ENCODE results near the gene HAUS8. TPM values are rescaled to one million over a fixed set of nuclear protein-coding genes. Genes with fewer than 3 reads are reported as not detected.

The HAUS8 gene
- total and polyA plus RNA-seq, 9 of the 15 experiments (the other 6 are each of a cell fraction or from before 2014, with no cell fraction given), result 20.5 to 53.2 (median 36.0) TPM

- TF ChIP-seq, protein P1, sequence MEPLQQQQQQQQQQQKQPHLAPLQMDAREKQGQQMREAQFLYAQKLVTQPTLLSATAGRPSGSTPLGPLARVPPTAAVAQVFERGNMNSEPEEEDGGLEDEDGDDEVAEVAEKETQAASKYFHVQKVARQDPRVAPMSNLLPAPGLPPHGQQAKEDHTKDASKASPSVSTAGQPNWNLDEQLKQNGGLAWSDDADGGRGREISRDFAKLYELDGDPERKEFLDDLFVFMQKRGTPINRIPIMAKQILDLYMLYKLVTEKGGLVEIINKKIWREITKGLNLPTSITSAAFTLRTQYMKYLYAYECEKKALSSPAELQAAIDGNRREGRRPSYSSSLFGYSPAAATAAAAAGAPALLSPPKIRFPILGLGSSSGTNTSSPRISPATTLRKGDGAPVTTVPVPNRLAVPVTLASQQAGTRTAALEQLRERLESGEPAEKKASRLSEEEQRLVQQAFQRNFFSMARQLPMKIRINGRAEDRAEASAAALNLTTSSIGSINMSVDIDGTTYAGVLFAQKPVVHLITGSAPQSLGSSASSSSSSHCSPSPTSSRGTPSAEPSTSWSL (CRISPR knock-in tag; IDR thresholded peaks at IDR 0.05; ENCODE audit: borderline replicate concordance), result no peak
- TF ChIP-seq TGIF2 (CRISPR knock-in tag; IDR thresholded peaks at IDR 0.05) (no peak), ZNF311 (CRISPR knock-in tag; IDR thresholded peaks at IDR 0.05) (no peak), HNRNPLL (IDR thresholded peaks at IDR 0.05; ENCODE audit: low read depth, low read length, poor library complexity, severe bottlenecking) (no peak), RAD21 (CRISPR knock-in tag; conservative IDR thresholded peaks at IDR 0.05 in 1 of 2, IDR thresholded peaks at IDR 0.05 in 1 of 2) (peak; percentile 21 to 44; a peak in 2 of 4 replicates), NCOA4 (IDR thresholded peaks at IDR 0.05; ENCODE audit: partially characterized antibody) (no peak), SLC30A9 (CRISPR knock-in tag; IDR thresholded peaks at IDR 0.05) (no peak), TSC22D4 (tag; IDR thresholded peaks at IDR 0.05) (no peak), ZNF583 (CRISPR knock-in tag; IDR thresholded peaks at IDR 0.05) (no peak), EGR1 (conservative IDR thresholded peaks at IDR 0.05) (no peak), ZNF384 (IDR thresholded peaks at IDR 0.05; ENCODE audit: low read depth, low read length) (peak; percentile 46; the same call in 1 of the 2 replicates), SRSF9 (IDR thresholded peaks at IDR 0.05; ENCODE audit: borderline replicate concordance, low read depth, low read length) (no peak), ESRRA (IDR thresholded peaks at IDR 0.05; ENCODE audit: borderline replicate concordance, low read depth) (no peak), SMC3 (conservative IDR thresholded peaks at IDR 0.05; ENCODE audit: insufficient read depth, low read depth, low read length) (peak; percentile 44; the same call in 1 of the 2 replicates), ELF2 (CRISPR knock-in tag; IDR thresholded peaks at IDR 0.05) (no peak), MXD1 (CRISPR knock-in tag; IDR thresholded peaks at IDR 0.05; ENCODE audit: borderline replicate concordance, poor library complexity, severe bottlenecking) (no peak), CBFB (CRISPR knock-in tag; IDR thresholded peaks at IDR 0.05) (no peak), ATF1 (CRISPR knock-in tag; IDR thresholded peaks at IDR 0.05) (no peak), ATF1 (tag; IDR thresholded peaks at IDR 0.05) (no peak), ZNF584 (CRISPR knock-in tag; IDR thresholded peaks at IDR 0.05; ENCODE audit: low read depth) (no peak), HDAC8 (tag; IDR thresholded peaks at IDR 0.05) (no peak), IFI16 (CRISPR knock-in tag; IDR thresholded peaks at IDR 0.05) (no peak)
- TF ChIP-seq, protein P2, sequence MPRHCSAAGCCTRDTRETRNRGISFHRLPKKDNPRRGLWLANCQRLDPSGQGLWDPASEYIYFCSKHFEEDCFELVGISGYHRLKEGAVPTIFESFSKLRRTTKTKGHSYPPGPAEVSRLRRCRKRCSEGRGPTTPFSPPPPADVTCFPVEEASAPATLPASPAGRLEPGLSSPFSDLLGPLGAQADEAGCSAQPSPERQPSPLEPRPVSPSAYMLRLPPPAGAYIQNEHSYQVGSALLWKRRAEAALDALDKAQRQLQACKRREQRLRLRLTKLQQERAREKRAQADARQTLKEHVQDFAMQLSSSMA (CRISPR knock-in tag; IDR thresholded peaks at IDR 0.05), result no peak
- TF ChIP-seq, protein P3, sequence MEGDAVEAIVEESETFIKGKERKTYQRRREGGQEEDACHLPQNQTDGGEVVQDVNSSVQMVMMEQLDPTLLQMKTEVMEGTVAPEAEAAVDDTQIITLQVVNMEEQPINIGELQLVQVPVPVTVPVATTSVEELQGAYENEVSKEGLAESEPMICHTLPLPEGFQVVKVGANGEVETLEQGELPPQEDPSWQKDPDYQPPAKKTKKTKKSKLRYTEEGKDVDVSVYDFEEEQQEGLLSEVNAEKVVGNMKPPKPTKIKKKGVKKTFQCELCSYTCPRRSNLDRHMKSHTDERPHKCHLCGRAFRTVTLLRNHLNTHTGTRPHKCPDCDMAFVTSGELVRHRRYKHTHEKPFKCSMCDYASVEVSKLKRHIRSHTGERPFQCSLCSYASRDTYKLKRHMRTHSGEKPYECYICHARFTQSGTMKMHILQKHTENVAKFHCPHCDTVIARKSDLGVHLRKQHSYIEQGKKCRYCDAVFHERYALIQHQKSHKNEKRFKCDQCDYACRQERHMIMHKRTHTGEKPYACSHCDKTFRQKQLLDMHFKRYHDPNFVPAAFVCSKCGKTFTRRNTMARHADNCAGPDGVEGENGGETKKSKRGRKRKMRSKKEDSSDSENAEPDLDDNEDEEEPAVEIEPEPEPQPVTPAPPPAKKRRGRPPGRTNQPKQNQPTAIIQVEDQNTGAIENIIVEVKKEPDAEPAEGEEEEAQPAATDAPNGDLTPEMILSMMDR (IDR thresholded peaks at IDR 0.05 in 2 of 3, conservative IDR thresholded peaks at IDR 0.05 in 1 of 3; ENCODE audit: insufficient read depth in 2 of 3, low read depth in 1 of 3, low read length in 3 of 3), result peak; percentile 32 to 65 (median 53)
- TF ChIP-seq, protein P4, sequence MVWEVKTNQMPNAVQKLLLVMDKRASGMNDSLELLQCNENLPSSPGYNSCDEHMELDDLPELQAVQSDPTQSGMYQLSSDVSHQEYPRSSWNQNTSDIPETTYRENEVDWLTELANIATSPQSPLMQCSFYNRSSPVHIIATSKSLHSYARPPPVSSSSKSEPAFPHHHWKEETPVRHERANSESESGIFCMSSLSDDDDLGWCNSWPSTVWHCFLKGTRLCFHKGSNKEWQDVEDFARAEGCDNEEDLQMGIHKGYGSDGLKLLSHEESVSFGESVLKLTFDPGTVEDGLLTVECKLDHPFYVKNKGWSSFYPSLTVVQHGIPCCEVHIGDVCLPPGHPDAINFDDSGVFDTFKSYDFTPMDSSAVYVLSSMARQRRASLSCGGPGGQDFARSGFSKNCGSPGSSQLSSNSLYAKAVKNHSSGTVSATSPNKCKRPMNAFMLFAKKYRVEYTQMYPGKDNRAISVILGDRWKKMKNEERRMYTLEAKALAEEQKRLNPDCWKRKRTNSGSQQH (CRISPR knock-in tag; IDR thresholded peaks at IDR 0.05), result no peak
Observed at GRCh38 chr19:17052439-17052838, 22.8 kb downstream of the HAUS8 start (continued).
